ENCODE data around the gene MTCL3.

- TF ChIP-seq HNRNPLL (IDR thresholded peaks at IDR 0.05; ENCODE audit: low read depth, low read length, poor library complexity, severe bottlenecking) (no peak), ZNF777 (CRISPR knock-in tag; IDR thresholded peaks at IDR 0.05) (no peak), SCMH1 (CRISPR knock-in tag; IDR thresholded peaks at IDR 0.05; ENCODE audit: borderline replicate concordance) (no peak), E2F1 (CRISPR knock-in tag; IDR thresholded peaks at IDR 0.05) (no peak), POLR2A (IDR thresholded peaks at IDR 0.05; ENCODE audit: insufficient read depth in 1 of 2, low read depth in 2 of 2, low read length in 2 of 2) (no peak), NR2C2 (CRISPR knock-in tag; IDR thresholded peaks at IDR 0.05; ENCODE audit: borderline replicate concordance) (no peak), PHF20 (CRISPR knock-in tag; IDR thresholded peaks at IDR 0.05) (no peak)
- TF ChIP-seq, protein P1, sequence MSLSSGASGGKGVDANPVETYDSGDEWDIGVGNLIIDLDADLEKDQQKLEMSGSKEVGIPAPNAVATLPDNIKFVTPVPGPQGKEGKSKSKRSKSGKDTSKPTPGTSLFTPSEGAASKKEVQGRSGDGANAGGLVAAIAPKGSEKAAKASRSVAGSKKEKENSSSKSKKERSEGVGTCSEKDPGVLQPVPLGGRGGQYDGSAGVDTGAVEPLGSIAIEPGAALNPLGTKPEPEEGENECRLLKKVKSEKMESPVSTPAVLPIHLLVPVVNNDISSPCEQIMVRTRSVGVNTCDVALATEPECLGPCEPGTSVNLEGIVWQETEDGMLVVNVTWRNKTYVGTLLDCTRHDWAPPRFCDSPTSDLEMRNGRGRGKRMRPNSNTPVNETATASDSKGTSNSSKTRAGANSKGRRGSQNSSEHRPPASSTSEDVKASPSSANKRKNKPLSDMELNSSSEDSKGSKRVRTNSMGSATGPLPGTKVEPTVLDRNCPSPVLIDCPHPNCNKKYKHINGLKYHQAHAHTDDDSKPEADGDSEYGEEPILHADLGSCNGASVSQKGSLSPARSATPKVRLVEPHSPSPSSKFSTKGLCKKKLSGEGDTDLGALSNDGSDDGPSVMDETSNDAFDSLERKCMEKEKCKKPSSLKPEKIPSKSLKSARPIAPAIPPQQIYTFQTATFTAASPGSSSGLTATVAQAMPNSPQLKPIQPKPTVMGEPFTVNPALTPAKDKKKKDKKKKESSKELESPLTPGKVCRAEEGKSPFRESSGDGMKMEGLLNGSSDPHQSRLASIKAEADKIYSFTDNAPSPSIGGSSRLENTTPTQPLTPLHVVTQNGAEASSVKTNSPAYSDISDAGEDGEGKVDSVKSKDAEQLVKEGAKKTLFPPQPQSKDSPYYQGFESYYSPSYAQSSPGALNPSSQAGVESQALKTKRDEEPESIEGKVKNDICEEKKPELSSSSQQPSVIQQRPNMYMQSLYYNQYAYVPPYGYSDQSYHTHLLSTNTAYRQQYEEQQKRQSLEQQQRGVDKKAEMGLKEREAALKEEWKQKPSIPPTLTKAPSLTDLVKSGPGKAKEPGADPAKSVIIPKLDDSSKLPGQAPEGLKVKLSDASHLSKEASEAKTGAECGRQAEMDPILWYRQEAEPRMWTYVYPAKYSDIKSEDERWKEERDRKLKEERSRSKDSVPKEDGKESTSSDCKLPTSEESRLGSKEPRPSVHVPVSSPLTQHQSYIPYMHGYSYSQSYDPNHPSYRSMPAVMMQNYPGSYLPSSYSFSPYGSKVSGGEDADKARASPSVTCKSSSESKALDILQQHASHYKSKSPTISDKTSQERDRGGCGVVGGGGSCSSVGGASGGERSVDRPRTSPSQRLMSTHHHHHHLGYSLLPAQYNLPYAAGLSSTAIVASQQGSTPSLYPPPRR (CRISPR knock-in tag; IDR thresholded peaks at IDR 0.05; ENCODE audit: borderline replicate concordance): no peak
Observed at GRCh38 chr6:127475135-127475822, 43.9 kb downstream of the MTCL3 start.

All from HepG2 (cell line).